ENCODE measurements around the gene RHEBL1.

The RHEBL1 gene

GRCh38 chr12:49019443-49020324, 50.1 kb downstream of the RHEBL1 start:
- DNase-seq (ENCODE audit: low read depth in 2 of 2), result peak in 1 of 2 experiments; percentile 20

- no peak for DNase-seq (ENCODE audit: low read depth in 2 of 2)
Observed at GRCh38 chr12:49019120-49019430, 50.7 kb downstream of the RHEBL1 start.

- peak; percentile 90 to 91 for DNase-seq (ENCODE audit: low read depth in 2 of 2)
Observed at GRCh38 chr12:49018261-49019119, 51.3 kb downstream of the RHEBL1 start, which contains the start of gene PRKAG1. TSS of gene PRKAG1 (minus strand) at chr12:49018776. CDS start at chr12:49018740, 36 bp downstream.

DNA sequence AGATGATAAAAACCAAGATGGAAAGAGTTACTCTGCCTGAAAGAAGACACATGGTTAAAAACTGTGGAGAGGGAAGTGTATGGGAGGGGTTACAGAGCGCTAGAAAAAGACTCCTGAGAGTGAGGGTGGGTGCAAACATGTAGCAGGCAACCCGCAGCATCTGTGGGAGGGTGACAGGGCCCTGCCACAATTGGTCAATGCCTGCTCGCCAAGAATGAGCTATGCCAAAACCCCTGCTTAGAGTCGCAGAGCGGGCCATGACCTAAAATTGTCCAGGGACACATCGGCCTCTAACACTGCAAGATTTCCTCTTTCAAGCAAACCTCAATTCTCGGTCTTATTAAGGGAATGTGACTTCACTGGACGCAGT, 51.9 kb downstream of the RHEBL1 start:
- peak in 1 of 2 experiments; percentile 54 for DNase-seq (ENCODE audit: low read depth in 2 of 2)

- no peak for DNase-seq (ENCODE audit: low read depth in 2 of 2)
Observed at GRCh38 chr12:49015196-49015595, 54.6 kb downstream of the RHEBL1 start.

Measured in stimulated activated CD4-positive, alpha-beta T cell treated with anti-CD3 and anti-CD28 coated beads, Interleukin-12 subunit alpha, Interleukin-12 subunit beta, amount 100 ng/mL, for 24 hours (primary cell).